ENCODE measurements around the gene CCDC110.

Gene CCDC110

DNA sequence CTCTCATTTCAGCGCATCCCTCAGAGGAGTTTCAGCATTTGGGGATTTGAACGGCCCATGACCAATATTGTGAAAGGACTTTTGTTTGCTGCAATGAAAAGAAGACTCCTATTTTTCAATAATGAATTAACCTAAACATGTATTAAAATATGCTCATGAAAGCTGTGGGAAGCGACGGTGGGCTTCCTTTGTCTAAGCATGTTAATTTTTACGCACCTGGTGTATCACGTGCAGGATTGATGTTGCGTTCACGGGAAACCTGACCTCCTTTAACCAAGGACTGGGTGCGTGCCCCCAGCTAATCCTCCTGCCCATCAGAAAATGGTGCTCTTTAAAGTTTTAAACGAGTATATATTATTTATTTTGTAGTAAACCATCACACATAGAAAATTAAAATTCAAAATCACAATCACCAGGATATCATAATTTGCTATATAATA lies 590 bp upstream of the CCDC110 start:
- H3K36me3 ChIP-seq, result no peaks in the 10 kb centered on the region
- H3K27ac ChIP-seq, result peak overlapping the region; percentile 83 to 84
- H3K4me3 ChIP-seq, result peak overlapping the region; percentile 72 to 78
- intact Hi-C loops (cut with DNase I; ENCODE audit: low total_unique reads), result loop anchor here (5.0 to 10.0 kb wide), 2 partner anchors 53 to 125 kb away; no protein-coding TSS in a partner anchor
- no peaks in the 10 kb centered on the region for H3K9me3 ChIP-seq
- DNase-seq, result no peak
- peaks cover 0 to 25% (median 2%) of the 10 kb centered on the region in 4 donors for H3K4me1 ChIP-seq
- TF ChIP-seq, protein P1, sequence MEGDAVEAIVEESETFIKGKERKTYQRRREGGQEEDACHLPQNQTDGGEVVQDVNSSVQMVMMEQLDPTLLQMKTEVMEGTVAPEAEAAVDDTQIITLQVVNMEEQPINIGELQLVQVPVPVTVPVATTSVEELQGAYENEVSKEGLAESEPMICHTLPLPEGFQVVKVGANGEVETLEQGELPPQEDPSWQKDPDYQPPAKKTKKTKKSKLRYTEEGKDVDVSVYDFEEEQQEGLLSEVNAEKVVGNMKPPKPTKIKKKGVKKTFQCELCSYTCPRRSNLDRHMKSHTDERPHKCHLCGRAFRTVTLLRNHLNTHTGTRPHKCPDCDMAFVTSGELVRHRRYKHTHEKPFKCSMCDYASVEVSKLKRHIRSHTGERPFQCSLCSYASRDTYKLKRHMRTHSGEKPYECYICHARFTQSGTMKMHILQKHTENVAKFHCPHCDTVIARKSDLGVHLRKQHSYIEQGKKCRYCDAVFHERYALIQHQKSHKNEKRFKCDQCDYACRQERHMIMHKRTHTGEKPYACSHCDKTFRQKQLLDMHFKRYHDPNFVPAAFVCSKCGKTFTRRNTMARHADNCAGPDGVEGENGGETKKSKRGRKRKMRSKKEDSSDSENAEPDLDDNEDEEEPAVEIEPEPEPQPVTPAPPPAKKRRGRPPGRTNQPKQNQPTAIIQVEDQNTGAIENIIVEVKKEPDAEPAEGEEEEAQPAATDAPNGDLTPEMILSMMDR (IDR thresholded peaks at IDR 0.05), result no peak
- H3K27me3 ChIP-seq, result no peaks in the 10 kb centered on the region

- H3K27ac ChIP-seq, result peak overlapping the region; percentile 79 to 80
- H3K4me3 ChIP-seq, result peak overlapping the region; percentile 60 to 78
- peak; percentile 60 to 82 for DNase-seq
- H3K4me1 ChIP-seq, result peaks cover 0 to 31% (median 2%) of the 10 kb centered on the region in 4 donors
- intact Hi-C loops (cut with DNase I; ENCODE audit: low total_unique reads), result loop anchor here (5.0 to 10.0 kb wide), 2 partner anchors 54 to 127 kb away; no protein-coding TSS in a partner anchor
- no peaks in the 10 kb centered on the region for H3K36me3 ChIP-seq
- TF ChIP-seq, protein P1 (IDR thresholded peaks at IDR 0.05), result no peak
- H3K27me3 ChIP-seq, result no peaks in the 10 kb centered on the region
- H3K9me3 ChIP-seq, result no peaks in the 10 kb centered on the region
Measured at GRCh38 chr4:185470501-185471195, 885 bp downstream of the CCDC110 start.

- Histone ChIP-seq H3K27ac (peak overlapping the region in 1 of 2 donors; percentile 80), H3K4me3 (no peak overlapping the region), H3K36me3 (no peaks in the 10 kb centered on the region), H3K9me3 (no peaks in the 10 kb centered on the region), H3K27me3 (no peaks in the 10 kb centered on the region), H3K4me1 (peaks cover 0 to 31% (median 2%) of the 10 kb centered on the region in 4 donors)
- DNase-seq, result no peak
- intact Hi-C loops (cut with DNase I; ENCODE audit: low total_unique reads), result loop anchor here (5.0 to 10.0 kb wide), 3 partner anchors 55 to 265 kb away; partner anchors contain the start of genes CFAP97 and SNX25
- TF ChIP-seq, protein P1 (IDR thresholded peaks at IDR 0.05), result no peak
Measured at GRCh38 chr4:185469580-185470154, 1.9 kb downstream of the CCDC110 start.

- Histone ChIP-seq H3K4me1 (peaks cover 0 to 31% (median 2%) of the 10 kb centered on the region in 4 donors), H3K27ac (no peak overlapping the region), H3K27me3 (no peaks in the 10 kb centered on the region), H3K4me3 (no peak overlapping the region), H3K36me3 (no peaks in the 10 kb centered on the region), H3K9me3 (no peaks in the 10 kb centered on the region)
- intact Hi-C loops (cut with DNase I; ENCODE audit: low total_unique reads), result loop anchor here (10.0 kb wide), 1 partner anchor 264 kb away; the partner anchor contains the start of genes CFAP97 and SNX25
- TF ChIP-seq, protein P1 (IDR thresholded peaks at IDR 0.05), result no peak
- DNase-seq, result no peak
Measured at GRCh38 chr4:185468999-185469398, 2.5 kb downstream of the CCDC110 start.

DNA sequence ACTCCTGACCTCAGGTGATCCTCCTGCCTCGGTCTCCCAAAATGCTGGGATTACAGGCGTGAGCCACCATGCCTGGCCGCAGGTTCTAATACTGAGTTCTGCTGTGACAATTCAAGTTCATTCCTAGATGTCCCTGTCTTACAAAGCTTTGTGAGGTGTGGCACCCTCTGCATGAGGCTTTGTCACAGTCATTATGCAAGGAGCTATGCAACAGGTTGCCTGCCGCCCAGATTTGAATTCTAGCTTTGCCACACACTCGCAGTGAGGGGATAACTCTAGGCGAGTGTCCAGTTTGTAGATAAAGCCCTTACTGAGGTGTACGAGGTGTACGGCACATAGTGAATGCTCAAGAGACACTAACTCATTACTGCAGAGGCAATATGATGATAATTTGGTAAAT lies 3.5 kb downstream of the CCDC110 start:
- no peak for DNase-seq
- Histone ChIP-seq H3K4me3 (no peak overlapping the region), H3K27ac (no peak overlapping the region), H3K36me3 (no peaks in the 10 kb centered on the region), H3K4me1 (peaks cover 0 to 31% (median 2%) of the 10 kb centered on the region in 4 donors), H3K27me3 (no peaks in the 10 kb centered on the region), H3K9me3 (no peaks in the 10 kb centered on the region)
- intact Hi-C loops (cut with DNase I; ENCODE audit: low total_unique reads), result loop anchor here (10.0 kb wide), 1 partner anchor 263 kb away; the partner anchor contains the start of genes CFAP97 and SNX25
- TF ChIP-seq, protein P1 (IDR thresholded peaks at IDR 0.05), result no peak
